GM23248 (cell line): Measurements from ENCODE around the gene VHLL. TPM values are rescaled to one million over a fixed set of nuclear protein-coding genes. Genes with fewer than 3 reads are reported as not detected.
A peak's percentile ranks its signal among the peaks of the same experiment; 100 is the strongest.

Experiments
- DNase-seq: peaks from one replicate; pipeline ENCODE4 v3.0.0-alpha.2; 2015
- H2AFZ ChIP-seq: fragments of 200-600 bp; sonication (generic); 2 replicates; pipeline ENCODE4 v1.6.1; 2016; ENCODE audit warnings: antibody characterized with exemption
- H3F3A ChIP-seq: fragments of 200-600 bp; sonication (generic); 2 replicates; pipeline ENCODE4 v1.6.1; 2016; ENCODE audit warnings: mild to moderate bottlenecking, antibody characterized with exemption, mixed run types; ENCODE audit not compliant: insufficient read depth
- H3K27ac ChIP-seq: fragments of 200-600 bp; sonication (generic); 2 replicates; pipeline ENCODE4 v1.5.1; 2016; ENCODE audit warnings: mild to moderate bottlenecking
- H3K27me3 ChIP-seq: fragments of 200-600 bp; sonication (generic); replicated peaks from 2 replicates; pipeline ENCODE4 v1.6.1; 2016; ENCODE audit warnings: mild to moderate bottlenecking; ENCODE audit not compliant: insufficient read depth
- H3K36me3 ChIP-seq: fragments of 200-600 bp; sonication (generic); 2 replicates; pipeline ENCODE4 v1.6.1; 2016; ENCODE audit warnings: low read depth, mild to moderate bottlenecking
- H3K4me1 ChIP-seq: fragments of 200-600 bp; sonication (generic); 2 replicates; pipeline ENCODE4 v1.6.1; 2016; ENCODE audit warnings: mild to moderate bottlenecking; ENCODE audit not compliant: insufficient read depth
- H3K4me2 ChIP-seq: fragments of 200-600 bp; sonication (generic); one replicate; pipeline ENCODE4 v1.6.1; 2016; ENCODE audit warnings: mild to moderate bottlenecking; ENCODE audit not compliant: unreplicated experiment
- H3K4me3 ChIP-seq: fragments of 200-600 bp; sonication (generic); 2 replicates; pipeline ENCODE4 v1.5.1; 2016; ENCODE audit warnings: mild to moderate bottlenecking
- H3K79me2 ChIP-seq: fragments of 200-600 bp; sonication (generic); 2 replicates; pipeline ENCODE4 v1.6.1; 2016; ENCODE audit warnings: mild to moderate bottlenecking; ENCODE audit not compliant: insufficient read depth
- H3K9ac ChIP-seq: fragments of 200-600 bp; sonication (generic); 2 replicates; pipeline ENCODE4 v1.6.1; 2016; ENCODE audit warnings: mild to moderate bottlenecking
- H3K9me2 ChIP-seq: fragments of 200-600 bp; sonication (generic); 2 replicates; pipeline ENCODE4 v1.6.1; 2016; ENCODE audit warnings: mixed run types, mild to moderate bottlenecking, moderate library complexity; ENCODE audit not compliant: insufficient read depth
- H3K9me3 ChIP-seq: fragments of 200-600 bp; sonication (generic); one replicate; pipeline ENCODE4 v1.6.1; 2017; ENCODE audit warnings: low read depth
- H4K20me1 ChIP-seq: fragments of 200-600 bp; sonication (generic); 2 replicates; pipeline ENCODE4 v1.6.0; 2016; ENCODE audit not compliant: insufficient read depth
- EZH2 ChIP-seq: fragments of 200-600 bp; sonication (generic); IDR thresholded peaks from 2 replicates; pipeline ENCODE4 v1.6.1; 2018; ENCODE audit warnings: antibody characterized with exemption, mild to moderate bottlenecking; ENCODE audit not compliant: insufficient read depth, poor library complexity, severe bottlenecking
- EZH2phosphoT487 ChIP-seq: fragments of 200-600 bp; sonication (generic); IDR thresholded peaks from 2 replicates; pipeline ENCODE4 v1.6.1; 2018; ENCODE audit warnings: antibody characterized with exemption, moderate library complexity, mild to moderate bottlenecking, low read depth; ENCODE audit not compliant: insufficient read depth
- WGBS, 2 experiments: methylation state at CpG; one replicate each; pipeline ENCODE4 v1.1.6; 2015 to 2017; ENCODE audit warnings: low lambda C conversion rate in 2 of 2, low coverage in 1 of 2; ENCODE audit errors: missing lambda C conversion rate in 2 of 2; 5-methylcytosine and 5-hydroxymethylcytosine counted together
- in situ Hi-C: fragments of 300-500 bp; cut with MboI; formaldehyde crosslinking; loops from 2 replicates; pipeline ENCODE4 v1.15.0; 2020
- polyA plus RNA-seq: library from polyadenylated mRNA; unstranded; fragments of >200 nt; fragmentation: Nextera tagmentation; extraction: Ambion mirVana; gene quantifications from 2 replicates; pipeline ENCODE4 v1.2.1, GENCODE V29; 2016
- total RNA-seq: library from RNA; depleted of rRNA; stranded (reverse); fragments of >200 nt; shearing (Covaris generic); gene quantifications from 2 replicates; pipeline ENCODE4 v1.2.3, GENCODE V29; 2014

Gene VHLL
- total and polyA plus RNA-seq, 2 experiments from 2014 or later, result not detected

DNA sequence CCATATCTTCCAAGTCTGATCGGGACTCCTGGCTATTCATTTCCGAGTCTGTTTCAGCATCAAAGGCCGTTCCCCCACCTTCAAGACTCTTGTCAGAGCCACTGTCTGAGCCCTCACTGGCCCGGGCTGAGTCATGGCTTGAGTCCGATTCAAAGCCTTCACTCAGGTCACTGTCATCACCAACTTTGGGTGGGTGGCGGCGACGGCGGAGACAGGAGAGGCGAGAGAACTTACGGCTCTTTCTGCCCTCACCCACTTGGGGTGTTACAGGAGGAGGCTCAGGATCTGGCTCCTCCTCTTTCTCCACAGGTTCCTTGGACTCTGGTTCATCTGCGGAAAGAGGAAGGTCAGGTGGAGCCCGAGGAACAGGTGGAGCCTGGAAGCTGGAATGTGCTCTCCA, 33.1 kb downstream of the VHLL start:
- 82 to 84% methylated on average over 12 to 13 of the region's 13 CpGs for WGBS, 2 experiments
- no peak overlapping the region for H3K27ac ChIP-seq
- H3K9ac ChIP-seq, result no peak overlapping the region
- peaks cover 34% of the 10 kb centered on the region; the same call in 1 of the 2 replicates for H3K36me3 ChIP-seq
- no peaks in the 10 kb centered on the region for H3K9me3 ChIP-seq
- H4K20me1 ChIP-seq, result no peaks in the 10 kb centered on the region
- H3K4me1 ChIP-seq, result peaks cover 18% of the 10 kb centered on the region
- H3K79me2 ChIP-seq, result peaks cover 4% of the 10 kb centered on the region; the same call in 1 of the 2 replicates
- no peak overlapping the region for H2AFZ ChIP-seq
- in situ Hi-C loops, result no loop called here
- H3K27me3 ChIP-seq, result no peaks in the 10 kb centered on the region
- DNase-seq, result no peak
- no peak overlapping the region for H3K4me2 ChIP-seq
- no peak for TF ChIP-seq EZH2
- no peak for TF ChIP-seq EZH2phosphoT487
- peaks cover 48% of the 10 kb centered on the region for H3F3A ChIP-seq
- no peaks in the 10 kb centered on the region for H3K9me2 ChIP-seq
- H3K4me3 ChIP-seq, result no peak overlapping the region

DNA sequence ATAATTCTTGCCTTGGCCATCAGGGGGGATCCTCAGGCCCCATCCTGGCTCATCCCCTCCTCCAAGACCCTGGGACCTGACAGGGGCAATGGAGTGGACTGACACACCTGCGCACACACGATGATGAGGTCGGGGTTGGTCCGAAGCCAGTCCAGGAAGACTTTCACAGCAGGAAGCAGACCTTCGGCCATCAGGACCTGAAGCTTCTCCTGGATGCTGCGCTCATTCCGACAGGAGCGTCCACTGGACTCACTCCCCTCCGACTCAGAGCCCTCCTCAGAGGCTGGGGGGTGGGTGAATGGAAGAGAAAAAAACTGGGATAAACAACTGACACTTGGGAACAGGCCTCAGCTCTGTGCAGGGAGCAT, 35.8 kb downstream of the VHLL start:
- H3K79me2 ChIP-seq, result peaks cover 7% of the 10 kb centered on the region; the same call in 1 of the 2 replicates
- no peak for DNase-seq
- H4K20me1 ChIP-seq, result no peaks in the 10 kb centered on the region
- peak overlapping the region; percentile 29 for H3K4me2 ChIP-seq
- H3K4me1 ChIP-seq, result peaks cover 18% of the 10 kb centered on the region
- H3K9me2 ChIP-seq, result no peaks in the 10 kb centered on the region
- H2AFZ ChIP-seq, result no peak overlapping the region
- TF ChIP-seq EZH2phosphoT487 (no peak), EZH2 (no peak)
- in situ Hi-C loops, result no loop called here
- H3K9me3 ChIP-seq, result no peaks in the 10 kb centered on the region
- H3K9ac ChIP-seq, result 0 out of 2 replicates have a peak overlapping the region, but pooled peaks have one; percentile 5
- H3K36me3 ChIP-seq, result peaks cover 49% of the 10 kb centered on the region
- peaks cover 44% of the 10 kb centered on the region for H3F3A ChIP-seq
- H3K4me3 ChIP-seq, result no peak overlapping the region
- H3K27me3 ChIP-seq, result no peaks in the 10 kb centered on the region
- peak overlapping the region; percentile 86 for H3K27ac ChIP-seq
- WGBS, 2 experiments, result 93 to 96% methylated on average over 9 of the region's 9 CpGs

DNA sequence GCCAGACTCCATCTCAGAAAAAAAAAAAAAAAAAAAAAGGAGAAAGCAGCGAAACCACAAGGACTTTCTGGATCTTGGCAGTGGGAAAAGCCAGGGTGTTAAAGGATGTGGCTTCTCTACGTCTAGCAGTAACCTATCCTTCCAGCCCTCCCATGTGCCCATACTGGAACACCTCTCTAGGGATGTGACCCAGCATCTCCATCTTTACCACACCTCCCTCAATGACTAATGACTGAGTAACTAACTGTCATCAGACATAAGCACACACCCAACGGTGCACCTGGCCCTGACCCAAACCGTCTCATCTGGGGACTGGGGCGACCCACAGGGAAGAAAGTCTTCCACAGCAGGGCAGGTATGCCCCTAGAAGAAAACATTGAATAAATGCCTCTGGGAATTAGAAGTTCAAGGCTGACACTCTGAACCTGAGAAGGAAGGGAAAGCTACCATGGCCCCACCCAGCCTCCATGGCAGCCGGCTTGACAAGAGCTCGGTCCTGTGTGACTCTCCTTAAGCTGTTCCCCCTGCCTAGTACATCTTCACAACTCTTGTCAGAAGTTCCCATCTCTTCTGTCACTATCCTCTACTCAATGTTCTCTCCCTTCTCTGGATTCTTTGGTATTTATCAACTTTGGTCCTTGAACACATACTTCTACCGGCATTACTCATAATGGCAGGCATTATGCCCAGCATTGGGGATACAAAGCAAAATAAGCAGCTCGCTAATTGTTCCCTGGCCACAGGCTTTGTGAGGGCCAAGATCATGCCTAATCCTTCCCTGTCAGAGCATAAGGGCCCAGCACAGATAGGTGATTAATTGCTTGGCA, 36.4 kb downstream of the VHLL start:
- Histone ChIP-seq H3K9ac (no peak overlapping the region), H3K9me3 (no peaks in the 10 kb centered on the region), H3K4me1 (peaks cover 18% of the 10 kb centered on the region), H3K36me3 (peaks cover 50% of the 10 kb centered on the region), H3K27ac (peak overlapping the region; percentile 86), H3K4me2 (peak overlapping the region; percentile 29), H3K79me2 (peaks cover 7% of the 10 kb centered on the region; the same call in 1 of the 2 replicates), H3K27me3 (no peaks in the 10 kb centered on the region), H3K4me3 (peak overlapping the region; percentile 9; the same call in 1 of the 2 replicates), H4K20me1 (no peaks in the 10 kb centered on the region), H3F3A (peaks cover 44% of the 10 kb centered on the region), H3K9me2 (no peaks in the 10 kb centered on the region), H2AFZ (no peak overlapping the region)
- WGBS, 2 experiments, result 27 to 41% methylated on average over 9 of the region's 9 CpGs
- in situ Hi-C loops, result no loop called here
- TF ChIP-seq EZH2 (no peak), EZH2phosphoT487 (no peak)
- peak; percentile 93 for DNase-seq

DNA sequence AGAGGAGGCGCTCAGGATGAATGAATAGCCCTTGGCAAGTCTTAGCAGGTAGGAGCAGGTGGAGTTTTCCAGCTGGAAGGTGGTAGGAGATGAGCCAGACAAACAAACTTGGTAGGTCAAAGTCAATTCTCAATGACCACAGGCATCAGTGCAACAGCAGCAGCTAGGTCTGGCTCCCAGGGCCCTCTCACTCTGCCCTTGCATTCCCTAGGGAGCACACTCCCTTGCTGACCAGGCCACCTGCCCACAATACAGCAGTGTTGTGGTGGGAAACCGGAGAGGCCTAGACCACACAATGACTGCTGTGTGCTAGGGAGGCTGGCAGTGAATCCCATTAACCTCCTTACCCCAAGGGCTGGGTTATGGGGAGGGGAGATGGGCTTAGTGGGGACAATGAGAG, 38.2 kb downstream of the VHLL start:
- H3K9ac ChIP-seq, result no peak overlapping the region
- H3K4me2 ChIP-seq, result no peak overlapping the region
- no peaks in the 10 kb centered on the region for H3K27me3 ChIP-seq
- H3K4me1 ChIP-seq, result peaks cover 18% of the 10 kb centered on the region
- peaks cover 39% of the 10 kb centered on the region for H3F3A ChIP-seq
- H3K36me3 ChIP-seq, result peaks cover 46% of the 10 kb centered on the region
- DNase-seq, result no peak
- no peak overlapping the region for H2AFZ ChIP-seq
- H4K20me1 ChIP-seq, result no peaks in the 10 kb centered on the region
- peaks cover 7% of the 10 kb centered on the region; the same call in 1 of the 2 replicates for H3K79me2 ChIP-seq
- H3K9me2 ChIP-seq, result no peaks in the 10 kb centered on the region
- no peak overlapping the region for H3K4me3 ChIP-seq
- no peak for TF ChIP-seq EZH2phosphoT487
- TF ChIP-seq EZH2, result no peak
- H3K27ac ChIP-seq, result no peak overlapping the region
- H3K9me3 ChIP-seq, result no peaks in the 10 kb centered on the region
- in situ Hi-C loops, result no loop called here
- 97 to 100% methylated on average over 2 of the region's 2 CpGs for WGBS, 2 experiments
